ENCODE measurements around the gene CRELD2.

CRELD2 gene

DNA sequence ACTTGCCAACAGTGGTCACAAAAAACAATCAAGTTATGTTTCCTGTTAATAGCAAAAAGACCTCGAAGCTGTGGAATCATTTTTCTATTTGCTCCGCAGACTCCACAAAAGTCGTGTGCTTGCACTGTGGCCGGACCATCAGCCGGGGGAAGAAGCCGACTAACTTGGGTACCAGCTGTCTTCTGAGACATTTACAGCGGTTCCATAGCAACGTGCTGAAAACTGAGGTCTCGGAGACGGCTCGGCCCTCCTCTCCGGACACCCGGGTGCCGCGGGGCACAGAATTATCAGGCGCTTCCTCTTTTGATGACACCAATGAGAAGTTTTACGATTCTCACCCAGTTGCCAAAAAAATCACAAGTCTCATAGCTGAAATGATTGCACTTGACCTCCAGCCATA, 33.2 kb upstream of the CRELD2 start:
- no peak overlapping the region for H3K4me3 ChIP-seq
- no peaks in the 10 kb centered on the region for H3K9me3 ChIP-seq (ENCODE audit: low read depth, low read length)
- TF ChIP-seq EZH2 (IDR thresholded peaks at IDR 0.05): no peak
- TF ChIP-seq POLR2AphosphoS5 (IDR thresholded peaks at IDR 0.05; ENCODE audit: borderline replicate concordance, low read depth, low read length): no peak
- no peak for TF ChIP-seq FOXP2 (optimal IDR thresholded peaks at IDR 0.05; ENCODE audit: control extremely low read depth, extremely low read length, insufficient read depth)
- peaks cover 73% of the 10 kb centered on the region for H3K36me3 ChIP-seq (ENCODE audit: insufficient read depth, low read length)
- H3K9ac ChIP-seq (ENCODE audit: insufficient read length): no peak overlapping the region
- no peak for DNase-seq (ENCODE audit: low read depth, low spot score)
- H3K27ac ChIP-seq: no peak overlapping the region

DNA sequence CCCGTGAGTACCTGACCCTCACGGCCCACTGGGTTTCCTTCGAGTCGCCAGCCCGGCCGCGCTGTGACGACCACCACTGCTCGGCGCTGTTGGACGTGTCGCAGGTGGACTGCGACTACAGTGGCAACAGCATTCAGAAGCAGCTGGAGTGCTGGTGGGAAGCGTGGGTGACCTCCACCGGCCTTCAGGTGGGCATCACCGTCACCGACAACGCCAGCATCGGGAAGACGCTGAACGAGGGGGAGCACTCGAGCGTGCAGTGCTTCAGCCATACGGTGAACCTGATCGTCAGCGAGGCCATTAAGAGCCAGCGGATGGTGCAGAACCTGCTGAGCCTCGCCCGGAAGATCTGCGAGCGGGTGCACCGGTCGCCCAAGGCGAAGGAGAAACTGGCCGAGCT, 32.6 kb upstream of the CRELD2 start:
- peaks cover 73% of the 10 kb centered on the region for H3K36me3 ChIP-seq (ENCODE audit: insufficient read depth, low read length)
- TF ChIP-seq FOXP2 (optimal IDR thresholded peaks at IDR 0.05; ENCODE audit: control extremely low read depth, extremely low read length, insufficient read depth) (no peak), POLR2AphosphoS5 (IDR thresholded peaks at IDR 0.05; ENCODE audit: borderline replicate concordance, low read depth, low read length) (no peak), EZH2 (IDR thresholded peaks at IDR 0.05) (no peak)

DNA sequence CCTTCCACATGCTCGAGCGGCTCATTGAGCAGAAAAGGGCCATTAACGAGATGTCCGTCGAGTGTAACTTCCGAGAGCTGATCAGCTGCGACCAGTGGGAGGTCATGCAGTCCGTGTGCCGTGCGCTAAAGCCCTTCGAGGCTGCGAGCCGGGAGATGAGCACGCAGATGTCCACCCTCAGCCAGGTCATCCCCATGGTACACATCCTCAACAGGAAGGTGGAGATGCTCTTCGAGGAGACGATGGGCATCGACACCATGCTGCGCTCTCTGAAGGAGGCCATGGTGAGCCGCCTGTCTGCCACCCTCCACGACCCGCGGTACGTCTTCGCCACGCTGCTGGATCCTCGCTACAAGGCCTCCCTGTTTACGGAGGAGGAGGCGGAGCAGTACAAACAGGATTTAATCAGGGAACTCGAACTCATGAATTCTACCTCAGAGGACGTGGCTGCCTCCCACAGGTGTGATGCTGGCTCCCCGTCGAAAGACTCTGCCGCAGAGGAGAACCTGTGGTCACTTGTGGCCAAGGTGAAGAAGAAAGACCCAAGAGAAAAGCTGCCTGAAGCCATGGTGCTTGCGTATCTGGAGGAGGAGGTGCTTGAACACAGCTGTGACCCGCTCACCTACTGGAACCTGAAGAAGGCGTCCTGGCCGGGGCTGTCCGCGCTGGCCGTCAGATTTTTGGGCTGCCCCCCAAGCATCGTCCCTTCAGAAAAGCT, 31.9 kb upstream of the CRELD2 start:
- TF ChIP-seq EZH2 (IDR thresholded peaks at IDR 0.05) (no peak), POLR2AphosphoS5 (IDR thresholded peaks at IDR 0.05; ENCODE audit: borderline replicate concordance, low read depth, low read length) (no peak), FOXP2 (optimal IDR thresholded peaks at IDR 0.05; ENCODE audit: control extremely low read depth, extremely low read length, insufficient read depth) (no peak)
- Histone ChIP-seq H3K36me3 (ENCODE audit: insufficient read depth, low read length) (peaks cover 78% of the 10 kb centered on the region), H3K27ac (no peak overlapping the region), H3K4me3 (no peak overlapping the region), H3K9ac (ENCODE audit: insufficient read length) (no peak overlapping the region), H3K9me3 (ENCODE audit: low read depth, low read length) (no peaks in the 10 kb centered on the region)
- DNase-seq (ENCODE audit: low read depth, low spot score): no peak

More for the DNA sequence above, 32.6 kb upstream of the CRELD2 start:
- Histone ChIP-seq H3K4me3 (no peak overlapping the region), H3K27ac (no peak overlapping the region), H3K9me3 (ENCODE audit: low read depth, low read length) (no peaks in the 10 kb centered on the region), H3K9ac (ENCODE audit: insufficient read length) (no peak overlapping the region)
- DNase-seq (ENCODE audit: low read depth, low spot score): no peak

DNA sequence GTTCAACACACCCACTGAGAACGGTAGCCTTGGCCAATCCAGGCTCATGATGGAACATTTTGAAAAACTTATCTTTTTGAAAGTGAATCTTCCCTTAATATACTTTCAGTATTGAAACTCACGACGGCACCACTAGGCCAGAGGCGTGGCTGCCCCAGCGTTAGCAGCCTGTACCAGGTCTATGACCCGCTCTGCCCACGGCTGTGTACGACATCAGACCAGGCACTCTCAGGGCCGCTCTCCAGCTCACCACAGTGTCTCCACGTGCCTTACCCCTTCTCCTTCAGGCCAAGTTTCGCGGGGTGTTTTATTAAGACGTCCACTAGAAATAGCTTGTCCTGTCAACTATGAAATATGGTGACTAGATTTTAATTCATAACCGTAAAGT, 31.4 kb upstream of the CRELD2 start:
- Histone ChIP-seq H3K4me3 (no peak overlapping the region), H3K36me3 (ENCODE audit: insufficient read depth, low read length) (peaks cover 80% of the 10 kb centered on the region), H3K27ac (no peak overlapping the region), H3K9ac (ENCODE audit: insufficient read length) (no peak overlapping the region), H3K9me3 (ENCODE audit: low read depth, low read length) (no peaks in the 10 kb centered on the region)
- no peak for DNase-seq (ENCODE audit: low read depth, low spot score)
- TF ChIP-seq POLR2AphosphoS5 (IDR thresholded peaks at IDR 0.05; ENCODE audit: borderline replicate concordance, low read depth, low read length): no peak
- no peak for TF ChIP-seq FOXP2 (optimal IDR thresholded peaks at IDR 0.05; ENCODE audit: control extremely low read depth, extremely low read length, insufficient read depth)
- TF ChIP-seq EZH2 (IDR thresholded peaks at IDR 0.05): no peak

DNA sequence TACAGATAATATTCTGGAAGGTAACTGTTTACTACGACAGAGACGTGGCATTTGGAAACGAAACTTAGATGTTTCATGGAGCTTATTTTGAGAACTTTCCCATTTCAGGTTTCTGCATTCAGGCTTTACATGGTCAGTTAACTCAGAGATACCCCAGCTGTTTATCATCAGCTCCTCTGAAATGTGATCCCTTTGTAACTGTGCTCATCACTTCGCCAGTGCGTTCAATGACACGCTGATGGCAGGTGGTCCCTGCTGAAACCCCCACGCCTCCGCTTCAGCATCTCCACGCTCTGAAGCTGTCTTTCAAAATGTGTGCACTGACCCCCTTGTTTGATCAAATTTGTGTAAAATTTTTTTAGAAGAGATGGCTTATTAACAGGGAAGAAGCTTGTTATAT, 30.7 kb upstream of the CRELD2 start:
- no peak for TF ChIP-seq POLR2AphosphoS5 (IDR thresholded peaks at IDR 0.05; ENCODE audit: borderline replicate concordance, low read depth, low read length)
- TF ChIP-seq FOXP2 (optimal IDR thresholded peaks at IDR 0.05; ENCODE audit: control extremely low read depth, extremely low read length, insufficient read depth): no peak
- TF ChIP-seq EZH2 (IDR thresholded peaks at IDR 0.05): no peak
- Histone ChIP-seq H3K27ac (no peak overlapping the region), H3K9me3 (ENCODE audit: low read depth, low read length) (no peaks in the 10 kb centered on the region), H3K36me3 (ENCODE audit: insufficient read depth, low read length) (peaks cover 86% of the 10 kb centered on the region), H3K9ac (ENCODE audit: insufficient read length) (no peak overlapping the region), H3K4me3 (no peak overlapping the region)
- no peak for DNase-seq (ENCODE audit: low read depth, low spot score)

DNA sequence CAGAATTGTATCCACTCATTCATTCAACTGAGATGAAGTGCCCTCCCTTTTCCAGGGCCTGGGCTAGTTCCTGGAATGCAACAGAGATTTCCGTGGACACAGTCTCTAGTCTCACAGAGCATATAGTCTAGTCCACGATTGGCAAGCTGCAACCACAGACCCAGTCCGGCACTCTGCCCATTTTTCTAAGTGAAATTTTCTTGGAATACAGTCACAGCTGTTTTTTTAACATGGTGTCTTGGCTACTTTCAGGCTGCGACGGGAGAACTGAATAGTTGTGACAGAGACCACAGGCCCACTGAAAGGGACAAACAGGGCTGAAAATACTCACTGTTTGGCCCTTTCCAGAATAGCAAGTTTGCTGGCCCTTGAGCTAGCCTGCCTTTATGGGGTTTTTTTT, 29.4 kb upstream of the CRELD2 start:
- Histone ChIP-seq H3K9me3 (ENCODE audit: low read depth, low read length) (no peaks in the 10 kb centered on the region), H3K36me3 (ENCODE audit: insufficient read depth, low read length) (peaks cover 74% of the 10 kb centered on the region), H3K4me3 (no peak overlapping the region), H3K9ac (ENCODE audit: insufficient read length) (no peak overlapping the region), H3K27ac (no peak overlapping the region)
- TF ChIP-seq EZH2 (IDR thresholded peaks at IDR 0.05): no peak
- no peak for TF ChIP-seq FOXP2 (optimal IDR thresholded peaks at IDR 0.05; ENCODE audit: control extremely low read depth, extremely low read length, insufficient read depth)
- TF ChIP-seq POLR2AphosphoS5 (IDR thresholded peaks at IDR 0.05; ENCODE audit: borderline replicate concordance, low read depth, low read length): no peak
- no peak for DNase-seq (ENCODE audit: low read depth, low spot score)

DNA sequence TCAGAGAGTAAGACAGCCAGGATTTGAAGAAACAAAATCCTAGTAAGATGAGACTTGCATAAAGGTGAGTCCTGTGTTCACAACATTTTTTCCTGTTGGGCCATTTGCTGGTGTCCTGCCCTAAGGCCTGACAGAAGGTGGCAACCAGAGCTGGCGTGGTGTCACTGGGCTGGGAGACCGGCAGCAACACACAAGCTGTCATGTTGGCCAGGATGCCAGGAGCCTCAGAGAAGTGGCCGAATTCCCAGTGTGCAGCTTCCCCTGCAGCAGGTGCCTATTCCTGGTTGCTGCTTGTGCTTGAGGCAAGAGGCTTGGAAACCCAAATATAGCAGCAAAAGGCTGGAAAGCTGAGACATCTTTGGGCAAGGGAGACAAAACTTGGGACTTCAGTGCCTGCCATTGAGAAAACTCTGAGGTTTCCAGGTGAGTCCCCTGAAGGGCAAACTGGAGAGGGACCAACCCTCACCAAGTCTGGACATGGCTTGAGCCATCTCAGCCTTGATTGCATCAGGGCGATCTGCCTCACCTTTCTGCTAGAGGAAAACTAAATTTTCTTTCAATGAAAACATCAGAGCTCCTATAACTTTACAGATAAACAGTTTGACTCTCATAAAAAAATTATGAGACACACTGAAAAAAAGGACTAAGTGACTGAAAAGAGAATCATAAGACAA, 26.1 kb upstream of the CRELD2 start:
- H3K9me3 ChIP-seq (ENCODE audit: low read depth, low read length): no peaks in the 10 kb centered on the region
- no peak for DNase-seq (ENCODE audit: low read depth, low spot score)
- TF ChIP-seq POLR2AphosphoS5 (IDR thresholded peaks at IDR 0.05; ENCODE audit: borderline replicate concordance, low read depth, low read length) (no peak), FOXP2 (optimal IDR thresholded peaks at IDR 0.05; ENCODE audit: control extremely low read depth, extremely low read length, insufficient read depth) (no peak), EZH2 (IDR thresholded peaks at IDR 0.05) (no peak)
- no peak overlapping the region for H3K4me3 ChIP-seq
- peaks cover 50% of the 10 kb centered on the region for H3K36me3 ChIP-seq (ENCODE audit: insufficient read depth, low read length)
- no peak overlapping the region for H3K27ac ChIP-seq
- H3K9ac ChIP-seq (ENCODE audit: insufficient read length): no peak overlapping the region

DNA sequence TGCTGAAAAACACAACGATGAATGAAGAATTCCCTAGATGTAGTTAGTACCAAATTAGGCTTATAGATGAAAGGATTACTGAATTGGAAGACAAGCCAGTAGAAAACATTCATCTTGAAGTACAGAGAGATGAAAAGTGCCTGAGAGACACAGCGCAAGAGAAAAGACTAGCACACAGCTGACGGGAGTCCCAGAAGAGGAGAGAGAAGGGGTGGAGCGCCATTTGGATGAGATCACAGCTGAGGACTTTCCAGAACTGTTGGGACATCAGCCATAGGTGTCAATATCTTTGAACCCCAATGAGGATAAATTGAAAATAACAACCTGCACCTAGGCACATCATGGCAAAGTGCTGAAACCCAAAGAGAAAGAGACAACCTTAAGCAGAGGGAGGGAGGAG, 25.4 kb upstream of the CRELD2 start:
- TF ChIP-seq FOXP2 (optimal IDR thresholded peaks at IDR 0.05; ENCODE audit: control extremely low read depth, extremely low read length, insufficient read depth): no peak
- TF ChIP-seq POLR2AphosphoS5 (IDR thresholded peaks at IDR 0.05; ENCODE audit: borderline replicate concordance, low read depth, low read length): no peak
- no peak for TF ChIP-seq EZH2 (IDR thresholded peaks at IDR 0.05)
- Histone ChIP-seq H3K4me3 (no peak overlapping the region), H3K9me3 (ENCODE audit: low read depth, low read length) (no peaks in the 10 kb centered on the region), H3K36me3 (ENCODE audit: insufficient read depth, low read length) (peaks cover 44% of the 10 kb centered on the region), H3K27ac (no peak overlapping the region), H3K9ac (ENCODE audit: insufficient read length) (no peak overlapping the region)
- DNase-seq (ENCODE audit: low read depth, low spot score): no peak

All from SK-N-MC (cell line).